Superior temporal gyrus (tissue), 1 donor: Measurements from ENCODE around the gene FAXDC2.
"Not testable (repeated sequence)": the region's sequence is repeated elsewhere in the genome, so short reads cannot be mapped to it uniquely, and the experiment has no call there.

Source experiments
- DNase-seq: peaks from one replicate; pipeline ENCODE4 v3.0.0-alpha.2; 2016; ENCODE audit errors: extremely low spot score

FAXDC2 gene

DNA sequence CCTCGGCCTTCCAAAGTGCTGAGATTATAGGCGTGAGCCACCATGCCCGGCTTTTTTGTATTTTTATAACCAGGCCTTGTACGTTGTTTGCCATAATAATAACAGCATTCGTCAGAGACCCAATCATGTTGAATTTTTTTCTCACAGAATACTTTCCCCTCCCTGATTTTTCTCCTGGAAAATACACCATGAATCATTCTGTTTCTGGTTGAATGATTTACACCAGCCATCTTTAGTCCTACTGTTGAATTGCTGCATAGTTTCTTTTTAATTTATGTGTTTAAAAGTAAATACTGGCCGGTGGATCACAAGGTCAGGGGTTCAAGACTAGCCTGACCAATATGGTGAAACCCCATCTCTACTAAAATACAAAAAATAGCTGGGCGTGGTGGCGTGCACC, 11.5 kb upstream of the FAXDC2 start:
- DNase-seq, result no peak

GRCh38 chr5:154860765-154861164, 10.4 kb upstream of the FAXDC2 start:
- DNase-seq, result no peak

DNA sequence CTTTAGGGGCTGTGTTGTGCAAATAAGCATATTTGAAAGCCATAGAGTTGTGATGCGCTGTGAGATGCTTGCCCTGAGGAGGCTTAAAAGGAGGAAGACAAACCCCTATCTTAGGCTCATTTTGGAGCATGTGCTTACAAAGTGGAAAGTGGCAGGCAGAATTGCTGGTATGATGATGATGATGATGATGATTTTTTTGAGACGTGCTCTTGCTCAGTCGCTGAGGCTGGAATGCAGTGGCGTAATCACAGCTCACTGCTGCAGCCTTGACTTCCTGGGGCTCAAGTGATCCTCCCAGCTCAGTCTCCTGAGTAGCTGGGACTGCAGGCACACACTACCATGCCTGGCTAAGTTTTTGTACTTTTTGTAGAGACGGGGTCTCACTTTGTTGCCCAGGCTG, 9.7 kb upstream of the FAXDC2 start:
- no peak for DNase-seq

DNA sequence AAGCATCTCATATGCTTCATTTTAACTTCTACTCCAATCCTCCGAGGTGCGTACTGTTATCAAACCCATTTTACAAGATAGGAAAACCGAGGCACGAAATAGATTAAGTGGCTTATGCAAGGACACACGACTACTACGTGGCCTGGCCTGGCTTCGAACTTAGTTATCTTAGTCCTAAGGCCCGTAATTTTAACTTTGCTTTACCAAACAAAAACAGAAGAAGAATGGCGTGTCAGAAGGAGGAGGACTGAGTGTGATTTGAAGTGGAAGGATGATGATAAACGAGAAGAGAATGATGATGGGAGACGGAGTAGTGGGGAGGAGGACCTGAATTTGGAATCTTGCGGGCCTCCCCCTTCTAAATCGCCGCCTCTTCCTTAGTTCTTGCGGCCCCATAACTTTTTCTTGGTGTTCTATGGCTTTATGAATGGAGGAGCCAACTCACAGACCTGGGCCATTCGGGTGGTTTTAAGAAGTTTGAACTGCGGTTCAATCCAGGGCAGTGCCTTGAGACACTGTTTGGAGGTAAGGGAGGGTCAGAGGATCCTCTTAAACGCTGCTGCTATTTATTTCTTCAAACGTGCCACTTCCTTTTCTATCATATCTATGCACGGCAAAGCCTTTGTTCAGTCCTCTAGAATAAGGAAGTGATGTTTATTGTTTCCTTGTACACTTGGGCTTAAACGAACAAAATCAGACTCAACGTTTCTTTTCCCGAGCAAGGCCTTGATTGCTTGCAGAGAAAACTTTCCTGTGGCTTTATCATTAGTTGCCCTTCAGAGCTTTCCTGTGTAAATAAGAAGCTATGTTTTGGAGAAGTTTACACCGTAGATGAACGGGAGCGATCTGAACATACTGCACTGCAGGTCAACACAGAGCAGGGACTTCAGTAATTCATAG, 8.8 kb upstream of the FAXDC2 start:
- DNase-seq, result peak; percentile 40

DNA sequence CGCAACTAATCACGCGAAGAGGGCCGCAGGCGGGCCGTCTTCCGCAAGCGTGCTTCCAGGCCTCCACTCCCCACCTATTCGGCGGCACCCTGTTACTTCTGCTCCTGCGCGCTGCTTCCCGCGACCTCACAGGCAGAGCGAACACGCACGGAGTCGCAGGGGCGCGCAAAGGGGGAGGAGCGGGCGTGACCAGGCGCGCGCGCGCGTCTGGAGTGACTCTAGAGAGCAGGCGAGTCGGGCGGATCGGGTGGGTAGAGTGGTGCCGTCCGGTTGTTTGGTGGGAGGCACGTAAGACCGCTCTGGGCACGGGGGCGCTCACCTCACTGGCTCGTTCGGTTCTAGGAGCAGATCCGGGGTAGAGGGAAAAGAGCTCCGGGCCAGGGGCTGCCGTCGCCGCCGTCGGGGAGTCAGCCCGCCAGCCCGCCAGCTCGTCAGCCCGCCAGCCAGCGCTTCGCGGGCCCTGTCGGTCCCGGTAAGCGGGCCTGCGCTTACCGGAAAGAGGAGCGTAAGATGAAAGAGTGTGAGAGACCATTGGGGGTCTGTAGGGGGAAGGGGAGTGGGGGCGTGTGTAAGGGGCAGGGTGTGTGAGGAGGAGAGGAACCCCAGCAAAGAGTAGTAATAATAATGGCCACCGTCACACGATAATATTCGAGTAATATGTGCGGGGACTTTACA, 8.0 kb upstream of the FAXDC2 start, which contains the start of gene CNOT8:
Gene CNOT8, plus strand, starts transcription at position 331 of the 675 bp plus-strand sequence. CDS start 4,652 bp downstream, outside the sequence.
- peak; percentile 97 for DNase-seq

DNA sequence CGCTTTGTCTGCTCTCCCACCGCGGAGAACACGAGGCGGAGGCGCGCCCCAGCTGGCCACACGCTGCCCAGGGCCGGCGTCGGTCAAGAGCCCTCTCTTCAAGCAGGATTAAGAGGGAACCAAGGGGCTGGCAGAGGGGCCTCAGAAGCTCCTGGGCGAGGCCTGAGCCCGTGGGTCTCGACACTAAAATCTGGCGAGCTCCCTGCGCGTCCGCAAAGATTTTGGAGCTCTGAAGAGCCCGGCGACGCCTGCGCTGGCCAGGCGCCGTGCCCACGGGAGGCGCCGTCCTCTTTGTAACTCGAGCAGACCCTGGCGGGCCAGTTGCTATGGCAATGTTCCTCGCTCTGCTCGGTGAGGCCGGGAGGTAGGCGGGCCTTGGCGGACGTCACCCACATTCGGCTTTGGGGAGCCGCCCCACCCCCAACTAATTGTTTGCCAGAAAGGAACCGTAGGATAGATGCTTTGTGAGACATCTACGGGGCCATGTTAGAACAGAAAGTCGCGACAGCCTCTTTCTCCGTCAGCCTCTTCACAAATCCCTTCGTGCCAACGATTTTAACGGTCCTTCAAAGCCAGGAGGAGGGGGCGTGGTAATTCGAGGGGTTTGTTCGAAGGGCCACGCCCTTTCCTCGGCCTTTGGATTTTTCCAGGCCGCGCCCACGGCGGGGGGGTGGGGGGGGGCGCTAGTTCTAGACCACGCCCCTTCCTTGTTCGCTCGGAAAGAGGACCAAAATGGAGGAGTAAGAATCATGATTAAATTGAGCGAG, 7.3 kb upstream of the FAXDC2 start:
- DNase-seq, result peak; percentile 95

DNA sequence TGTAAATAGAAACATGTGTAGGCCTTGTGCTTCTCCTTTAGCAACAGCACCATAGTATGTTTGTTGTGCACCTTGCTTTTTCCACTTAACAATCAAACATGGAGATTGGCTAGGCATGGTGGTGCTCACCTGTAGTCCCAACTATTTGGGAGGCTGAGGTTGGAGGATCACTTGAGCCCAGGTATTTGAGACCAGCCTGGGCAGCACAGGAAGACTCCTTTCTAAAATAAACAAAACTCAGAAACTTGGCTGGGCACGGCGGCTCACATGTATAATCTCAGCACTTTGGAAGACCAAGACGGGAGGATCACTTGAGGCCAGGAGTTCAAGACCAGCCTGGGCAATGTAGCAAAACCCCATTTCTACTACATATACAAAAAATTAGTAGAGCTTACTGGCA, 948 bp upstream of the FAXDC2 start:
- DNase-seq, result no peak

- peak; percentile 78 for DNase-seq
These were observed 607 bp downstream of the FAXDC2 start for GRCh38 chr5:154849791-154850201.

DNA sequence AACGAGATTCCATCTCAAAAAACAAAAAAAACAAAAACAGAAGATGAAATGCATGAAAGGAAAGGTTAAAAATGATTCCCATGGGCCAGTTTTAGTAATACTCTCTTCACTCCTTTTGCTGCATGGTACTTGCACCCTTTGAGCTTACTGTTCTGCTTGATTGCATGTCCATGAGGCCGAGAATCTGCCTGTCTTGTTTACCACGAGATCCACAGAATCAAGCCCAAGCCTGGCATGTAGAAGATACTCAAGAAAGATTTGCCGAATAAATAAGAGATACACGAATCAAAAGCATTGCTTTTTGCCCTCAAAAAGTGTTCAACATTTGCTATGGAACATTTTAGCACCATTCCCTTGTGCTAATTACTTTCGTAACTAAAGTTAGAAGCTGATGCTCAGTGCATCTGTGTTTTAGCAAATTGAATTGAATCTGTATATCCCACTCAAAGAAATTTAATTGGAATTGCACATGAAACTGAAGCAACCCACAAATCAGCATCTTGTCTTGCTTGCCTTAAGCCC, 1.1 kb downstream of the FAXDC2 start:
- peak; percentile 71 for DNase-seq

DNA sequence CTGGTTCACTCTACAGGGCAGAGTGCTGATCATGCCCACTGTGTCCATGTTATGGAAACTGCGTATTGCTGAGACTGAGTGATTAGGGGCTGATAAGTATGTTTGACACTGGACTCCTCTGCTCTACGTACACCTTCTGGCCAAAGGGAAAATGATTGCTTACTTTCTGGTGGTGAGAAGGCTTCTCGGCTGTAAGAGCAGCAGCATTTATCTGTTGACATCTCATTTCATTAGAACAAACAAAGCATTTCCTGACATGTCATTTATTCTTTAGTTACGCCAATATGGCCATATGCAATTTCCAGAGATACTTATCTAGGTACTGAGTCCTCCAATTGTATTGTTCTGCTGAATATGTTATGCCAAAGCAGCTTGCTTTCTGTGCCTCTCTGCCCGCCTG, 5.6 kb downstream of the FAXDC2 start:
- DNase-seq, result no peak

DNA sequence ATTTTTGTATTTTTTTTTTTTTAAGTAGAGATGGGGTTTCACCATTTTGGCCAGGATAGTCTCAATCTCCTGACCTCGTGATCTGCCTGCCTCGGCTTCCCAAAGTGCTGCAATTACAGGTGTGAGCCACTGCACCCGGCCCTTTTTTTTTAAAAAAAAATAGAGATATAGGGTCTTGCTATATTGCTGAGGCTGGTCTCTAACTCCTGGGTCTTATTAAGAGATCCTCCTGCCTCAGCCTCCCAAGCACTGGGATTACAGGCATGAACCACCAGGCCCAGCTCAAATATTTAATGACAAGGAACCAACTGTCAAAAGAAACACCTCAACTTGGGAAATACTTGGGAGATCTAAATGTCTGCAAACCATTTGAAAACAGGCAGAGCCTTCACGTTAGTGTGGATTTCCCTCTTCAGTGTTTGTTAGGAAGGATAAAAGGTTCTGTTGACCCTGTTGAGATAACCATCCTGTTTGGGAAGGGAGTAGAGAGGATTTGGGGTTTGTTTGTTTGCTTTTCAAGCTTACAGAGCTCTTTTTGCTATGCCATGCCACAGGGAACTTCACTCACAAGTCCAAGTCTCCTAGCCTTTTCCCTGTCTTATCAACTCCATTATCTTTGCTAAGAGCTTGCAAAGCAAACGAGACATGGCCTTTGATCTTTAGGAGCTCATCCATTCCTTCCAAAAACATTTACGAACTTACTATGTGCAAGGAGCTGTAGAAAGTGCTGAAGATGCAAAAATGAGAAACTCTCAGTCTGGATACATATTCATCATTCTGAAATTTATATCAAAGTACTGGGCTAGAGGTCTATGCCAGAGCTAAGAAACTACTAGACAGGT, 7.5 kb downstream of the FAXDC2 start:
- no peak for DNase-seq

GRCh38 chr5:154841273-154841661, 9.1 kb downstream of the FAXDC2 start:
- no peak for DNase-seq

DNA sequence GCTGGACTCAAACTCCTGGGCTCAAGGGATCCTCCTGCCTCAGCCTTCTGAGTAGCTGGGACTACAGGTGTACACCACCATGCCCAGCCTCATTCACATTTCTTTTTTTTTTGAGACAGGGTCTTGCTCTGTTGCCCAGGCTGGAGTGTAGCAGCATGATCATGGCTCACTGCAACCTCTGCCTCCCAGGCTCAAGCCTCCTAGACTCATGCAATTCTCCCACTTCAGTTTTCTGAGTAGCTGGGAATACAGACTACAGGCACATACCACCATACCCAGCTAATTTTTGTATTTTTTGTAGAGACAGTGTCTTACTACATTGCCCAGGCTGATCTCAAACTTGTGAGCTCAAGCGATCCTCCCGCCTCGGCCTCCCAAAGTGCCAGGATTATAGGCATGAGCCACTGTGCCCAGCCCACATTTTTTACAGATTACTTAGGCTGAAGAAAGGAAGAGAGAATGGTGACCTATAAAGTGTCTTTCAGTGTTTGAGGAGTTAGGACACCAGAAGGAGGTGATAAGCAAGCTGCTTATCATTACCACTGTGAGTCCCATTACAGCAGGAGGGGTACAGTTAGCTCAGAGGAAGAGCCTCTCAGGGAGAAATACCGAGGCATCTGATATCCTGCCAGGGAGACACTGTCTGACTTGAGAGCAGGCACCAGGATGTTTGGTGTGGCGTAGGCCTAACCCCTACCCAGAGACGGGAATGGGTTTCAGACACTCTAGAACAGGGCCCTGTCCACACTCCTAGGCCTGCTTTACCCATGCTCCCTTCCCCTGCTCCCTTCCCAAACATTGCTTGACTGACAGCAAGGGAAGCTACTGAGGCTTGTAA, 9.7 kb downstream of the FAXDC2 start:
- no peak for DNase-seq

DNA sequence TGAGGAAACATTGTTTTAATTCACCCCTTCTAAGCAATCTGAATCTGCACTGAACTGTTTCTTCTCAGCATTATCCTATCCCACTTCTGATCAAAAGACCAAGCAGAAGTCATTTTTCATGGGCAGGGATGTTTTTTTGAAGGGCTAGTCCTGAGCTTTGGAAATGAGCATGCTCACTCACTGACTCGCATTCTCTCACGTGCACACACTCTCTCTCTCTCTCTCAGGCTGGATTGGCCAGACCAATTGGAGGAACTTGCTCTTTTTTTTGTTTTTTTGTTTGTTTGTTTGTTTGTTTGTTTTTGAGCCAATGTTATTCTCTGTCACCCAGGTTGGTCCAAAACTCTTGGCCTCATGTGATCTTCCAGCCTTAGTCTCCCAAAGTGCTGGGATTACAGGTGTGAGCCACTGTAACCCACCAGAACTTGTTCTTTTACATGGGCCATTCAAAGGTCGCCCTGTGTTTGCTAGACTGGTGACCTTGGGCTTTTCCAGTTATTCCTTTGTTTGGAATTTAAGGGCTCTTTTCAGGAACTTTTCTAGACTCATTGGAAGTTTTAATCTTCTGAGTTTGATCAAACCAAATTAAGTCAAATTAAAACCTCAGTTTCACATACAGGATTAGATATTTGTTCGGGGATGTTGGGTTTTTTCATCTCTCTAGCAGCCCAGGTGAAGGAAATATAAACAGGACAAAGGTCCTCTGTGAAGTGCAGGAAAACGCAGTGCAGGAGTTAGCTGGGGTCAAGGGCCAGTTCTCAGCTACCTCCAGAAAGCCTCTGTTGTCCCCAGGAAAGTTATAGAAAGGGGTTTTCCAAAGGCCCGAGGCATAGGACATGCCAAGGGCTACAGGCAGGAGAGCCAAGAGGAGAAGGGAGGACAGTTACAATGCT, 13.1 kb downstream of the FAXDC2 start:
- DNase-seq, result no peak

- DNase-seq, result no peak
These were observed 14.2 kb downstream of the FAXDC2 start for GRCh38 chr5:154836225-154836624.

DNA sequence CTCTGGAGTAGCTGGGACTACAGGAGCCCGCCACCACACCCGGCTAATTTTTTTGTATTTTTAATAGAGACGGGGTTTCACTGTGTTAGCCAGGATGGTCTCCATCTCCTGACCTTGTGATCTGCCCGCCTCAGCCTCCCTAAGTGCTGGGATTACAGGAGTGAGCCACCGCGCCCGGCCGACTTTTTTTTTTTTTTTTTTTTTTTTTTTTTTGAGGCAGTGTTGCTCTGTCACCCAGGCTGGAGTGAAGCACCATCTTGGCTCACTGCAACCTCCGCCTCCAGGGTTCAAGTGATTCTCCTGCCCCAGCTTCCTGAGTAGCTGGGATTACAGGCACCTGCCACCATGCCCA, 14.7 kb downstream of the FAXDC2 start:
- not testable (repeated sequence) for DNase-seq

GRCh38 chr5:154834053-154834452, 16.4 kb downstream of the FAXDC2 start:
- no peak for DNase-seq

- not testable (repeated sequence) for DNase-seq
These were observed 17.6 kb downstream of the FAXDC2 start for GRCh38 chr5:154832804-154833203.

- no peak for DNase-seq
These were observed 19.0 kb downstream of the FAXDC2 start for GRCh38 chr5:154831451-154831850.
